Tibial nerve (tissue), 4 donors: ENCODE results near the gene XYLT1. TPM values are rescaled to one million over a fixed set of nuclear protein-coding genes. Genes with fewer than 3 reads are reported as not detected.

ENCODE experiments used
- DNase-seq, 2 donors: peaks; one replicate each; pipeline ENCODE4 v3.0.0-alpha.2; 2019; ENCODE audit warnings: low spot score in 2 of 2
- H3K27ac ChIP-seq, 4 donors: fragments of 200-600 bp; sonication (generic) in 3 of 4; one replicate each; pipeline ENCODE4 v1.5.1; 2017 to 2019; ENCODE audit warnings: mild to moderate bottlenecking in 1 of 4
- H3K27me3 ChIP-seq, 2 donors: fragments of 200-600 bp; sonication (generic) in 1 of 2; one replicate each; pipeline versions ENCODE4 v1.5.1 to v1.6.0; 2017 to 2019
- H3K36me3 ChIP-seq, 3 donors: fragments of 200-600 bp; sonication (generic); one replicate each; pipeline ENCODE4 v1.5.1; 2018 to 2019
- H3K4me1 ChIP-seq, 4 donors: fragments of 200-600 bp; sonication (generic) in 3 of 4; one replicate each; pipeline ENCODE4 v1.5.1; 2017 to 2019
- H3K4me3 ChIP-seq, 4 donors: fragments of 200-600 bp; sonication (generic) in 3 of 4; one replicate each; pipeline ENCODE4 v1.5.1; 2017 to 2019; ENCODE audit warnings: mild to moderate bottlenecking in 1 of 4, moderate library complexity in 1 of 4
- H3K9me3 ChIP-seq, 4 donors: fragments of 200-600 bp; sonication (generic) in 3 of 4; one replicate each; pipeline ENCODE4 v1.5.1; 2017 to 2019
- EP300 ChIP-seq, 2 donors: sonication (generic); formaldehyde crosslinking; IDR thresholded peaks; one replicate each; pipeline ENCODE4 v1.6.1; 2017; ENCODE audit warnings: antibody characterized with exemption in 2 of 2, mild to moderate bottlenecking in 1 of 2
- POLR2A ChIP-seq, 2 donors: fragments of 450-650 bp; IDR thresholded peaks; one replicate each; pipeline ENCODE4 v1.6.1; 2017; ENCODE audit warnings: antibody characterized with exemption in 2 of 2, mild to moderate bottlenecking in 2 of 2, moderate library complexity in 2 of 2
- WGBS, 2 donors: methylation state at CpG; one replicate each; pipeline ENCODE4 v1.1.5; 2018; 5-methylcytosine and 5-hydroxymethylcytosine counted together
- total RNA-seq, 4 donors: library from RNA; depleted of rRNA; stranded (reverse); fragments of >200 nt; gene quantifications; one replicate each; pipeline ENCODE4 v1.1.0, GENCODE V29; 2016
- TF ChIP-seq, protein P1 (sequence below), 5 experiments: fragments of 200-600 bp in 3 of 5; fragments of 450-650 bp in 2 of 5; sonication (generic) in 3 of 5; IDR thresholded peaks; one replicate each; pipeline ENCODE4 v1.5.1; 2016 to 2019; ENCODE audit warnings: antibody characterized with exemption in 5 of 5, mild to moderate bottlenecking in 3 of 5, moderate library complexity in 2 of 5

The XYLT1 gene
- total RNA-seq, 4 donors from 2014 or later, result 13.8 to 23.1 (median 14.8) TPM

DNA sequence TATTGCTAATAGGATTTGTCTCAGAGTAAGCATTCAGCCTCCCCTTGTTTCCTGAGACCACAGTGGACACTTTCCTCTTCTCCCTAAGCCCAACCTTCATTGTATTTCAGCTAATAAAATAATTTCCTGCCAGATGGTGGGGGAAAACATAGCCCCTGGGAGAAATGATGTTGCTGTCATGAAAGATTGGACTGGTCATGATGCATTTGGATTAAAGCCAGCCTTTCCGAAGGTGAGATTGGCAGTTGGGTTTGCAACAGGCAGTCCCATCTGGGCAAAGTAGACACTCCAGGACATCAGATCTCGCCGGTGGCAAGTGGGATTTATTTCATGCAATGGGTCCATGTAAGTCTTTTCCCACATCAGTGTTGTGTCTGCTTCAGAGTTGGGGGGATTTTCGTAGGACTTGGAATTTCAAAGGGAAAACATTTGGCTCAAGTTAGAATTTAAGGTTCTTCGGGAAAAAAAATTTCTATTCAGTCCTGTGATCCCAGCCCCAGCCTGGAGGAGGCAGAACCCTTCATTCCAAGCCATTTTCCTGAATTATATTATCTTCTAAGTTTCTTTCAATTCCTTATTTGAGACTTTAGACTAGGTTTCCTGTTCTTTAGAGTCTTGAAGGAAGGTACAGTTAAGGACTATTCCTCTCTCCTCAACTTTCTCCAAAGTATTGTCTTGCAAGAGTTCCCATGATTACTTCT is 391.7 kb downstream of the XYLT1 start:
- no peak for DNase-seq
- WGBS, 2 donors, result 64 to 65% methylated on average over 5 of the region's 5 CpGs
- no peak for TF ChIP-seq POLR2A (IDR thresholded peaks at IDR 0.05)
- TF ChIP-seq, protein P1, sequence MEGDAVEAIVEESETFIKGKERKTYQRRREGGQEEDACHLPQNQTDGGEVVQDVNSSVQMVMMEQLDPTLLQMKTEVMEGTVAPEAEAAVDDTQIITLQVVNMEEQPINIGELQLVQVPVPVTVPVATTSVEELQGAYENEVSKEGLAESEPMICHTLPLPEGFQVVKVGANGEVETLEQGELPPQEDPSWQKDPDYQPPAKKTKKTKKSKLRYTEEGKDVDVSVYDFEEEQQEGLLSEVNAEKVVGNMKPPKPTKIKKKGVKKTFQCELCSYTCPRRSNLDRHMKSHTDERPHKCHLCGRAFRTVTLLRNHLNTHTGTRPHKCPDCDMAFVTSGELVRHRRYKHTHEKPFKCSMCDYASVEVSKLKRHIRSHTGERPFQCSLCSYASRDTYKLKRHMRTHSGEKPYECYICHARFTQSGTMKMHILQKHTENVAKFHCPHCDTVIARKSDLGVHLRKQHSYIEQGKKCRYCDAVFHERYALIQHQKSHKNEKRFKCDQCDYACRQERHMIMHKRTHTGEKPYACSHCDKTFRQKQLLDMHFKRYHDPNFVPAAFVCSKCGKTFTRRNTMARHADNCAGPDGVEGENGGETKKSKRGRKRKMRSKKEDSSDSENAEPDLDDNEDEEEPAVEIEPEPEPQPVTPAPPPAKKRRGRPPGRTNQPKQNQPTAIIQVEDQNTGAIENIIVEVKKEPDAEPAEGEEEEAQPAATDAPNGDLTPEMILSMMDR (IDR thresholded peaks at IDR 0.05), result no peak
- no peak for TF ChIP-seq EP300 (IDR thresholded peaks at IDR 0.05)
- Histone ChIP-seq H3K36me3 (no peaks in the 10 kb centered on the region), H3K27me3 (no peaks in the 10 kb centered on the region), H3K4me1 (no peaks in the 10 kb centered on the region), H3K9me3 (no peaks in the 10 kb centered on the region), H3K27ac (no peak overlapping the region), H3K4me3 (no peak overlapping the region)

DNA sequence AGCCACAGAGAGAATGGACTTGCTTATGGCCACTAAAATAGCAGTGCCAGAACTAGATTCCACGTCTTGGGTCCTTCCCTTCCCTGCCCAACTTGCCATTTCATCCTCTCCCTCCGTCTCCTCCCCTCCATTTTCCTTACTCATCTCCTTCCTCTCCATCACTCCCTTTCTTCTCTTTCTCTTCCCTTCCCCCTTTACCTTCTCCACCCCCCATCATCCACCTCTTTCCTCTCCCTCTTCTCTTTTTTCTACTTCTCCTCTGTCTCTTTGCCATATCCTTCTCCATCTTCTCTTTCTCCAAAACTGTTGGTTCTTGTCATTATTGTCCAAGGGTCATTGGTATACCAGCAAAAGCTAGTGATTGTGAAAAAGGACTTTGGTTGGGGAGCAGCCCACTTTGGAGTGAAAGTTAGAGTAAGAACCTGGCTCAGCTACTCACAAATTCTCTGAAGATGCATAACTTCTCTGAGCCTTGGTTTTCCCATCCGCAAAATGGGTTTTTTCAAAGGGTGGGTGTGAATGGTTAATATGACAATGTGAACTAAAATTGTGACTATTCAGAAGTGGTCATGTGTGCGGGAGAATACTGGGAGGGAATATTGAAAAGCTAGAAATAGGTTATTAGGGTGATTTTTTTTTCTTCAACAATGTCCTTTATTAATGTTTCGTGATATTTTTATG is 393.8 kb downstream of the XYLT1 start:
- Histone ChIP-seq H3K4me1 (no peaks in the 10 kb centered on the region), H3K4me3 (no peak overlapping the region), H3K27ac (no peak overlapping the region), H3K36me3 (no peaks in the 10 kb centered on the region), H3K9me3 (no peaks in the 10 kb centered on the region), H3K27me3 (no peaks in the 10 kb centered on the region)
- no peak for DNase-seq
- WGBS, 2 donors, result 85 to 86% methylated on average over 5 of the region's 5 CpGs
- TF ChIP-seq, protein P1 (IDR thresholded peaks at IDR 0.05), result no peak

DNA sequence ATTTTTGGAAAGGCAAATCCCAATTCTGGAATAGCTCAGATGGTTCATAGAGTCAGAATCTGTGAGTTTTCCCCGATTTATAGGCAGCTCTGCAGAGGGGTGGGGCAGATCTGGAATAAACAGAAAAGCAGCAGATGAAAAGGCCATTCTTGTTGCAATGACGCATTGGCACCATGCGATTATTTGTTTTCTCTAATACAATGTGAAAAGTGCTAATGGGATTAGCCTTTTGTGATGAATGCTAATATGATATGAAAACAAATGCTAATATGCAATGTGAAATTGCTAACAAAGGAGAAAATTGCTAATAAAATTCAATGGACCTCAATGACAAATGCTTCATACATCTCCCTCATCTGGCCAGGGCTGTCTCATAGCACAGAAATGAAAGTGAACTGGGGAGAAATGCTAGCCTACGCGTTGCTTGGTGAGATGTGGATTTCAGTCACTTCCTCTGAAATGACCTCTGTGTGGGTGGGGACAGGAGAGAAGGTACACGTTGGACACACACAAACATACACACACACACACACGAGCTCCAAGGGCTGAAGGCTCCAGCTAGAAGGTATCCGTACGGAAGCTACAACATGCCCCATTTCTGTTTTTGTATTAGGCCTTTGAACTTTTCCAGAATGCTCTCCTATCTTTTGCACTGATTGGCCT is 394.5 kb downstream of the XYLT1 start:
- 63 to 67% methylated on average over 9 of the region's 9 CpGs for WGBS, 2 donors
- H3K27ac ChIP-seq, result no peak overlapping the region
- DNase-seq, result no peak
- no peaks in the 10 kb centered on the region for H3K36me3 ChIP-seq
- H3K9me3 ChIP-seq, result no peaks in the 10 kb centered on the region
- peaks cover 0 to under 1% (median 0%) of the 10 kb centered on the region in 4 donors for H3K4me1 ChIP-seq
- no peak overlapping the region for H3K4me3 ChIP-seq
- TF ChIP-seq, protein P1 (IDR thresholded peaks at IDR 0.05), result no peak
- TF ChIP-seq POLR2A (IDR thresholded peaks at IDR 0.05) (no peak), EP300 (IDR thresholded peaks at IDR 0.05) (no peak)
- no peaks in the 10 kb centered on the region for H3K27me3 ChIP-seq

DNA sequence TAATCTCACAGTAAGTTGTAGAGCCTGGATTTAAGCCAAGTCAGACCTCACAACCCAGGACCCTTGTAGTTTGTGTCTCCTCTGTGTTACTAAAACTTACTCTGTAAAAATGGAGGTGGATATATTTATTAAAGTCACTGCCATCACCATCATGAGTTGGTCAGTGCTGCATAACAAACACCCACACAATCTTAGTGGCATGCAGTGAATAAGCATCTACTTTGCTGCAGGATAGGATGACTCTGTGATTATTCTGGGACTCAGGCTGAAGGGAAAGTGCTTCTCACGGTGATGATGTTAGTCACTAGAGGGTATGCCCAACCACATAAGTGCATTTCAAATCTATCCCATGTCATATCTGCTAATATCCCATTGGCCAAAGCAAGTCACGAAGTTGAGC is 398.7 kb downstream of the XYLT1 start:
- 65 to 70% methylated on average over 2 of the region's 2 CpGs for WGBS, 2 donors
- no peak overlapping the region for H3K4me3 ChIP-seq
- no peak overlapping the region for H3K27ac ChIP-seq
- H3K27me3 ChIP-seq, result no peaks in the 10 kb centered on the region
- H3K9me3 ChIP-seq, result no peaks in the 10 kb centered on the region
- no peak for TF ChIP-seq EP300 (IDR thresholded peaks at IDR 0.05)
- TF ChIP-seq POLR2A (IDR thresholded peaks at IDR 0.05), result no peak
- TF ChIP-seq, protein P1 (IDR thresholded peaks at IDR 0.05), result no peak
- DNase-seq, result no peak
- peaks cover 0 to 11% (median 0%) of the 10 kb centered on the region in 4 donors for H3K4me1 ChIP-seq
- no peaks in the 10 kb centered on the region for H3K36me3 ChIP-seq
